AG04450 (cell line): ENCODE measurements around the gene PDGFD. TPM values are rescaled to one million over a fixed set of nuclear protein-coding genes. Genes with fewer than 3 reads are reported as not detected.

Experiments used
- CTCF ChIA-PET: fragments of 300-600, 350-600 bp; formaldehyde crosslinking; extraction: SDS; loops from one replicate; lab custom pipeline; 2022; ENCODE audit warnings: antibody characterized with exemption, inconsistent platforms; lab: Charles Lee
- POLR2A ChIA-PET: fragments of 350-600 bp; formaldehyde crosslinking; extraction: SDS; loops from one replicate; lab custom pipeline; 2021; ENCODE audit warnings: antibody characterized with exemption, inconsistent platforms; lab: Yijun Ruan, JAX
- DNase-seq: peaks from one replicate; pipeline ENCODE4 v3.0.0-alpha.2; 2011; ENCODE audit warnings: low read depth, low spot score
- H3K27ac ChIP-seq: one replicate; pipeline ENCODE4 v1.5.1; 2012; ENCODE audit warnings: low read depth, low read length, control low read depth
- H3K27me3 ChIP-seq: one replicate; pipeline ENCODE4 v1.6.0; 2012; ENCODE audit warnings: low read length; ENCODE audit not compliant: control insufficient read depth, insufficient read depth
- H3K4me3 ChIP-seq: 2 replicates; pipeline ENCODE4 v1.5.1; 2011; ENCODE audit warnings: mild to moderate bottlenecking, low read depth, low read length, control low read depth
- H3K9me3 ChIP-seq: 2 replicates; pipeline ENCODE4 v1.5.1; 2012; ENCODE audit warnings: low read length; ENCODE audit not compliant: control insufficient read depth, insufficient read depth
- polyA minus RNA-seq: library from RNA; depleted of rRNA, polyadenylated mRNA; stranded (reverse); fragments of >200 nt; gene quantifications from 2 replicates; pipeline ENCODE4 v1.2.3, GENCODE V29; 2011; rRNA and poly(A)+ RNA removed
- polyA plus RNA-seq: library from polyadenylated mRNA; depleted of rRNA; stranded (reverse); fragments of >200 nt; gene quantifications from 2 replicates; pipeline ENCODE4 v1.2.3, GENCODE V29; 2011; rRNA removed
- TF ChIP-seq, protein P1 (sequence below): IDR thresholded peaks from 2 replicates; pipeline ENCODE4 v1.5.1; 2011; ENCODE audit warnings: low read depth, low read length, control low read depth, inconsistent platforms

The PDGFD gene
- polyA plus RNA-seq, result 50.1 and 58.1 TPM in 2 replicates
- 20.5 and 23.0 TPM in 2 replicates for polyA minus RNA-seq

DNA sequence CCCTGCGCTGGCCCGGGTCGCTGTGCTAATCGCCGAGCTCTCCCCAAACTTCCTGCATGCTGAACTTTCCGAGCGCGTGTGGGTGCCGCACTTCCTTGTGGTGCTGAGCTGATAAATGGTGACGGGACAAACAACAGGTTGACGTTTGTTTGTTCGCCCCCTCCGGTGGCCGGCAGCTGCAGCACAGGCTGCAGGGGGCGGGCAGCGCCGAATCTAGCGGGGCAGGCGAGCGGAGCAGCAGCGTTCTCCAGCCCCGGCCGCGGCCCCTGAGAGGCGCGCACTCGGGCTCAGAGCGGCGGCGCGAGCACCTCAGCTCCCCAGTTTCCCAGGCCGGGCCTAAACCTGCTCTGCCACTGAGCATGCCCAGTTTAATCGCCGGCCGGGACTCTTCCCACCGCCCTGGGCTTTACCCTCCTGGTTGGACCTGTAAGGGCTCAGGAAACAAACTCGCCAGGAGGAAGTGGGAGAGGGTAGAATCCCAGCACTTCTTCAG, at the start of gene PDGFD:
PDGFD (minus strand) TSS at position 120 of the 493 bp plus-strand sequence.
- H3K9me3 ChIP-seq, result no peaks in the 10 kb centered on the region
- H3K4me3 ChIP-seq, result peak within 1 kb of the TSS; percentile 80
- H3K27me3 ChIP-seq, result no peaks in the 10 kb centered on the region
- ChIA-PET CTCF (interaction anchor here (0.6 to 1.7 kb wide), 8 partner anchors 11 to 1699 kb away, joined by 3 to 9 read pairs (median 4); no protein-coding TSS in a partner anchor), POLR2A (interaction anchor here (1.2 kb wide), 1 partner anchor 90 kb away, joined by 3 read pairs; no protein-coding TSS in a partner anchor)
- no peak within 1 kb of the TSS for H3K27ac ChIP-seq
- TF ChIP-seq, protein P1, sequence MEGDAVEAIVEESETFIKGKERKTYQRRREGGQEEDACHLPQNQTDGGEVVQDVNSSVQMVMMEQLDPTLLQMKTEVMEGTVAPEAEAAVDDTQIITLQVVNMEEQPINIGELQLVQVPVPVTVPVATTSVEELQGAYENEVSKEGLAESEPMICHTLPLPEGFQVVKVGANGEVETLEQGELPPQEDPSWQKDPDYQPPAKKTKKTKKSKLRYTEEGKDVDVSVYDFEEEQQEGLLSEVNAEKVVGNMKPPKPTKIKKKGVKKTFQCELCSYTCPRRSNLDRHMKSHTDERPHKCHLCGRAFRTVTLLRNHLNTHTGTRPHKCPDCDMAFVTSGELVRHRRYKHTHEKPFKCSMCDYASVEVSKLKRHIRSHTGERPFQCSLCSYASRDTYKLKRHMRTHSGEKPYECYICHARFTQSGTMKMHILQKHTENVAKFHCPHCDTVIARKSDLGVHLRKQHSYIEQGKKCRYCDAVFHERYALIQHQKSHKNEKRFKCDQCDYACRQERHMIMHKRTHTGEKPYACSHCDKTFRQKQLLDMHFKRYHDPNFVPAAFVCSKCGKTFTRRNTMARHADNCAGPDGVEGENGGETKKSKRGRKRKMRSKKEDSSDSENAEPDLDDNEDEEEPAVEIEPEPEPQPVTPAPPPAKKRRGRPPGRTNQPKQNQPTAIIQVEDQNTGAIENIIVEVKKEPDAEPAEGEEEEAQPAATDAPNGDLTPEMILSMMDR, result peak; percentile 57
- DNase-seq, result peak; percentile 30

DNA sequence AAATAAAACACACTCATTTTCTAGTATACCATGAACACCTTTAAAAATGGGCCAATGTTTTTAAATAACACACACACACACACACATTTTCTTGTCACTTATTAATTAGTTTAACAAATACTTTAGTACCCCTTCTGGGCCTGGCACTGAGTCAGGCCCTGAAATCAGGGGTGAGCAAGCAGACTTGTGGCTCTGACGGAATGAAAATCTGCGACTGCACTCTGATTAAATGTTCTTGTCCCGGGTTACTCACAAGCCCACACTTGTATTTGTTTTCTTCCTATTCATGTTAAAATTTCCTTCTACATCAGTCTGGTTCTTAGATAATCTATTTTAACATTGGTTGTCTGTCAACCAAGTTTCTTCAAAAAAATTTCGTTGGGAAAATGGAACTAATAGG, 43.0 kb upstream of the PDGFD start:
- TF ChIP-seq, protein P1, result no peak
- H3K4me3 ChIP-seq, result no peak overlapping the region
- POLR2A ChIA-PET, result no interaction called here
- H3K27me3 ChIP-seq, result no peaks in the 10 kb centered on the region
- DNase-seq, result no peak
- CTCF ChIA-PET, result no interaction called here
- H3K9me3 ChIP-seq, result no peaks in the 10 kb centered on the region
- H3K27ac ChIP-seq, result no peak overlapping the region

DNA sequence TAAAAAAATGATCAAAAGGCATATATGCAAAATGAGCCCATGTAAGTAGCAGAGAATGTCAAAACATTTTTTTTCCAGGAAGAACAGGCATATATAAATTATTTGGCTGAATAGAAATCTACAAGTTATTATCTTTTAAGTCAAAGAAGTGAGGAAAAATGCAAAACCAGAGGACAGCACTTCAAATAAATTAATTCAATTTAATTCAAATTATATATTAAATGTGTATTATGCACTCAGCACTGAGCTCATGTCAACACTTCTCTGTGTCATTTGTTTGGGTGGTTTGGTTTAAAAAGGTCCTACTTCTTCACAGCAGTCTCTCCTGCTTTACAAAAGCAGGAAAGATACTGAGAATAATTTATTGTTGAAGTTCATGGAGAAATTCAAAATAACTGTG, 41.9 kb upstream of the PDGFD start:
- POLR2A ChIA-PET, result no interaction called here
- Histone ChIP-seq H3K27ac (no peak overlapping the region), H3K9me3 (no peaks in the 10 kb centered on the region), H3K4me3 (no peak overlapping the region), H3K27me3 (no peaks in the 10 kb centered on the region)
- no peak for DNase-seq
- TF ChIP-seq, protein P1, result no peak
- CTCF ChIA-PET, result interaction anchor here (2.0 kb wide), 1 partner anchor 51 kb away, joined by 4 read pairs; no protein-coding TSS in a partner anchor

DNA sequence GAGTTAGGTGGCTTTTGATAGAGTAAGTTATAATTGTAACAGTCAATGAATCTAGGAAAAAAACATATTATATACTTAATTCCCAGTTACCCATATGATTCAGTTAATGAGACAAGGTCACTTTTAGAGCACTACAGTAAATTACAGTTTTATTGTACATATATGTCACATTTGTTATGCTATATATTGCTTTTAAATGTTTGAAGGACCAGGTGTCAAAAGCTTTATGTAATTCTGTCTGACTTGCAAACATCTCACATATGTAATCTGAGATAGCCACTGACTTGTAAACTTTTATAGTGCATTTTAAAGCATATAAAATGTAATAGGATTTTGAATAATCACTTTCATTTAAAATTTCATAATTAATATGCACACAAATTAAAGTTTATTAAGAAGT, 36.7 kb upstream of the PDGFD start:
- H3K9me3 ChIP-seq, result no peaks in the 10 kb centered on the region
- POLR2A ChIA-PET, result no interaction called here

DNA sequence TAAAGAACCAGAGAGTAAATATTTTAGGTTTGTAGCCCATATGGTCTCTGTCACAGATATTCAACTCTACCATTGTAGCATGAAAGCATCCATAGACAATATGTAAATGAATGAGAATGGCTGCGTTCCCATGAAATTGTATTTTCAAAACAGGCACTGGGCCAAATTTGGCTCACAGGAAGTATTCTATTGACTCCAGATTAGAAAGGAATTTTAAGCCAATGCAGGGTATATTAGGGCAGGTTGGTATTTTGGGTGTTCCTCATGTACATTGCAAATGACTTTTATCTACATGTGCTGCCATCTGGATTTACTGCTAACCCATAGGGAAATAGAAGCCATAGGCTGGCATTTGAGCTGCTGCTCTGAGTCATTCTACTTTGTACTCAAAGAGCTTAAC, 35.1 kb upstream of the PDGFD start:
- TF ChIP-seq, protein P1, result no peak
- Histone ChIP-seq H3K27ac (no peak overlapping the region), H3K4me3 (no peak overlapping the region), H3K9me3 (no peaks in the 10 kb centered on the region), H3K27me3 (no peaks in the 10 kb centered on the region)
- DNase-seq, result no peak
- CTCF ChIA-PET, result no interaction called here
- POLR2A ChIA-PET, result no interaction called here

More for the DNA sequence above, 36.7 kb upstream of the PDGFD start:
- CTCF ChIA-PET, result no interaction called here
- Histone ChIP-seq H3K27ac (no peak overlapping the region), H3K4me3 (no peak overlapping the region), H3K27me3 (no peaks in the 10 kb centered on the region)
- TF ChIP-seq, protein P1, result no peak
- DNase-seq, result no peak
